Right atrium auricular region (tissue), 2 donors: ENCODE measurements around the gene YAE1. TPM values are rescaled to one million over a fixed set of nuclear protein-coding genes. Genes with fewer than 3 reads are reported as not detected.

Source experiments
- DNase-seq: peaks from one replicate; pipeline ENCODE4 v3.0.0-alpha.2; 2019; ENCODE audit warnings: low spot score
- H3K27ac ChIP-seq, 2 donors: fragments of 200-600 bp; sonication (generic); 1 replicate in 1 of 2; 2 replicates in 1 of 2; pipeline ENCODE4 v1.5.1; 2016 to 2019
- H3K27me3 ChIP-seq, 2 donors: fragments of 200-600 bp; sonication (generic); one replicate each; pipeline versions ENCODE4 v1.5.1 to v1.6.0; 2017 to 2019
- H3K36me3 ChIP-seq: fragments of 200-600 bp; sonication (generic); one replicate; pipeline ENCODE4 v1.5.1; 2016
- H3K4me1 ChIP-seq, 2 donors: fragments of 200-600 bp; sonication (generic); one replicate each; pipeline versions ENCODE4 v1.5.1 to v1.6.0; 2017 to 2019
- H3K4me3 ChIP-seq, 2 donors: fragments of 200-600 bp; sonication (generic); 1 replicate in 1 of 2; 2 replicates in 1 of 2; pipeline ENCODE4 v1.5.1; 2017 to 2019; ENCODE audit warnings: mild to moderate bottlenecking in 1 of 2, moderate library complexity in 1 of 2
- H3K9me3 ChIP-seq, 2 donors: fragments of 200-600 bp; sonication (generic); one replicate each; pipeline ENCODE4 v1.5.1; 2019
- total RNA-seq, 2 donors: library from RNA; depleted of rRNA; stranded (reverse); fragments of >200 nt; gene quantifications; one replicate each; pipeline ENCODE4 v1.1.0, GENCODE V29; 2016
- TF ChIP-seq, protein P1 (sequence below), 2 donors: fragments of 200-600 bp; sonication (generic); IDR thresholded peaks; one replicate each; pipeline ENCODE4 v1.5.1; 2019; ENCODE audit warnings: antibody characterized with exemption in 2 of 2

YAE1 gene
- total RNA-seq, 2 donors from 2014 or later = 16.3 to 18.6 TPM

GRCh38 chr7:39583539-39583938 is 17.3 kb downstream of the YAE1 start:
- no peak for DNase-seq
- H3K36me3 ChIP-seq = peaks cover 7% of the 10 kb centered on the region
- H3K4me3 ChIP-seq = no peak overlapping the region
- no peak overlapping the region for H3K27ac ChIP-seq
- no peaks in the 10 kb centered on the region for H3K4me1 ChIP-seq
- no peaks in the 10 kb centered on the region for H3K9me3 ChIP-seq
- no peaks in the 10 kb centered on the region for H3K27me3 ChIP-seq
- TF ChIP-seq, protein P1, sequence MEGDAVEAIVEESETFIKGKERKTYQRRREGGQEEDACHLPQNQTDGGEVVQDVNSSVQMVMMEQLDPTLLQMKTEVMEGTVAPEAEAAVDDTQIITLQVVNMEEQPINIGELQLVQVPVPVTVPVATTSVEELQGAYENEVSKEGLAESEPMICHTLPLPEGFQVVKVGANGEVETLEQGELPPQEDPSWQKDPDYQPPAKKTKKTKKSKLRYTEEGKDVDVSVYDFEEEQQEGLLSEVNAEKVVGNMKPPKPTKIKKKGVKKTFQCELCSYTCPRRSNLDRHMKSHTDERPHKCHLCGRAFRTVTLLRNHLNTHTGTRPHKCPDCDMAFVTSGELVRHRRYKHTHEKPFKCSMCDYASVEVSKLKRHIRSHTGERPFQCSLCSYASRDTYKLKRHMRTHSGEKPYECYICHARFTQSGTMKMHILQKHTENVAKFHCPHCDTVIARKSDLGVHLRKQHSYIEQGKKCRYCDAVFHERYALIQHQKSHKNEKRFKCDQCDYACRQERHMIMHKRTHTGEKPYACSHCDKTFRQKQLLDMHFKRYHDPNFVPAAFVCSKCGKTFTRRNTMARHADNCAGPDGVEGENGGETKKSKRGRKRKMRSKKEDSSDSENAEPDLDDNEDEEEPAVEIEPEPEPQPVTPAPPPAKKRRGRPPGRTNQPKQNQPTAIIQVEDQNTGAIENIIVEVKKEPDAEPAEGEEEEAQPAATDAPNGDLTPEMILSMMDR (IDR thresholded peaks at IDR 0.05) = no peak

DNA sequence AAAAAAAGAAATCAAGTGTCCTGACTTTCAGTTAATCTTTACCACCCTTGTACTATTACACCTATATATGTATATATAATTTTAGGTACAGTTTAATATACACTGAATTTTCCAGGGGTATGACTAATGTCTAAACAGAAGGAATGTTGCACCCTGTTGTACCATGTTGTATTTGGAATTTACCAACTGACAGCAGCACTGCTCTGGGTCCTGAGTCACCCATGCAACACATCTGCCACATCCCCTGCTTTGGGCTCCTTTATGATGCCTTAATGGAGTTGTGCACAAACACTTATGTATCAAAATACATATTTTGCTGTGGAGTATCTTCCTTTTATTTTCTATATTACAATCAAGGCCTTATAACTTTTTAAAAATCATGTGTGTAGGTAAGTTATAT is 21.2 kb downstream of the YAE1 start:
- DNase-seq = no peak
- no peak overlapping the region for H3K27ac ChIP-seq
- H3K36me3 ChIP-seq = no peaks in the 10 kb centered on the region
- H3K9me3 ChIP-seq = no peaks in the 10 kb centered on the region
- peaks cover 0 to 12% of the 10 kb centered on the region in 2 donors for H3K4me1 ChIP-seq
- H3K27me3 ChIP-seq = no peaks in the 10 kb centered on the region
- TF ChIP-seq, protein P1 (IDR thresholded peaks at IDR 0.05) = no peak
- no peak overlapping the region for H3K4me3 ChIP-seq

DNA sequence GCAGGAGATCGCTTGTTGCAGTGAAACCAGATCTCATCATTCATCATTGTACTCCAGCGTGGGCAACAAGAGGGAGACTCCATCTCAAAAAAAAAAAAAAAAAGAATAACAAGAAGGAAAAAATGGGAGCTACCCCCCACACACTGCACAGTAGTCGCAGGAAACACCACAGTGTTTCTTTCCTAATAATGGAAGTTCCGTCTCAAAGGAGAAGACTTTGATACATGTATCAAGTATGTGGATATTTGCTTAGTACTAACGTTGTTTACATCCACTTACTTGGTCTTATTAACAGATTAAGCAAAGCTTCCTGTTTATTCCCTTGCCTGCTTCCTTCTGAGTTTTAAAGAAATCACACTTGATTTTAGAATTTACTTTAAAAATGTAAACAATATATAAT is 22.2 kb downstream of the YAE1 start:
- no peaks in the 10 kb centered on the region for H3K36me3 ChIP-seq
- TF ChIP-seq, protein P1 (IDR thresholded peaks at IDR 0.05) = no peak
- H3K4me3 ChIP-seq = no peak overlapping the region
- H3K4me1 ChIP-seq = peaks cover 0 to 12% of the 10 kb centered on the region in 2 donors
- H3K9me3 ChIP-seq = no peaks in the 10 kb centered on the region
- H3K27ac ChIP-seq = no peak overlapping the region
- no peaks in the 10 kb centered on the region for H3K27me3 ChIP-seq
- DNase-seq = no peak

DNA sequence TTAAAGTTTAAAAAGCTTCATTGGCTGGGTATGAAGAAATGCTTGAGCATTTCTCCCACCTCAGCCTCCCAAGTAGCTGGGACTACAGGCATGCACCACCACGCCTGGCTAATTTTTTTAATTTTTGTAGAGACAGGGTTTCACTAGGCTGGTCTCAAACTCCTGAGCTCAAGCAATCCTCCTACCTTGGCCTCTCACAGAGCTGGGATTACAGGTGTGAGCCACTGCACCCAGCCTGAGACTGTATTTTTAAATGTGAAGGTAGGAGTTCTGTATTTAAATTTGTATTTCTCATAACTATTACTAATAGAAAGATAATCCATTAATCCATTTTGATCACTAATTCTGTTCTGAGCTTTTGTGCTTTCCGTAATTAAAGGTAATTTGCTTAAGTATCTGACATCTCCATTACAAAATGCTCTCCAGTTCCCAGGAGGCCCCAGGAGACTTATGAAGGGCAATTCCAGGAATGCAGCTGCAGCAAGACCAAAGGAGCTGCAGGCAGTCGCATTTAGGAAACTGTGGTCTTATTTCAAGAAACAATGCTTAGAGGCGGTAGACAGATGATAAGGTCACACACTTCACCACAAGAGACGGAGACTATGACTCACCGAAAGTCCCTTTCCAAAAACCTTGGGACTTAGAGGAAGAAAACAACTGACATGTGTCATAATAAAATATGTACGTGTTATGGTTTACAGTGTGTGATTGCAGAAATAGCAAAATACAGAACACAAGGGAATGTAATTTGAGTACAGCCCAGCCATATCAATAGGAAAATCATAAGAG is 23.3 kb downstream of the YAE1 start:
- Histone ChIP-seq H3K4me3 (no peak overlapping the region), H3K9me3 (no peaks in the 10 kb centered on the region), H3K27me3 (no peaks in the 10 kb centered on the region), H3K36me3 (no peaks in the 10 kb centered on the region), H3K4me1 (peaks cover 0 to 12% of the 10 kb centered on the region in 2 donors), H3K27ac (no peak overlapping the region)
- no peak for DNase-seq
- TF ChIP-seq, protein P1 (IDR thresholded peaks at IDR 0.05) = no peak

GRCh38 chr7:39592586-39592985 is 26.4 kb downstream of the YAE1 start:
- H3K27ac ChIP-seq = no peak overlapping the region
- TF ChIP-seq, protein P1 (IDR thresholded peaks at IDR 0.05) = no peak

More at GRCh38 chr7:39592586-39592985, 26.4 kb downstream of the YAE1 start:
- Histone ChIP-seq H3K4me1 (peaks cover 0 to 12% of the 10 kb centered on the region in 2 donors), H3K36me3 (no peaks in the 10 kb centered on the region), H3K27me3 (no peaks in the 10 kb centered on the region), H3K9me3 (no peaks in the 10 kb centered on the region), H3K4me3 (no peak overlapping the region)
- no peak for DNase-seq
